Natural killer cell (primary cell): Measurements from ENCODE around the gene EPOP. TPM values are rescaled to one million over a fixed set of nuclear protein-coding genes. Genes with fewer than 3 reads are reported as not detected.
"Not testable (repeated sequence)": the region's sequence is repeated elsewhere in the genome, so short reads cannot be mapped to it uniquely, and the experiment has no call there.

Experiments used
- ATAC-seq, 3 donors: fragments of 150-1000 bp in 2 of 3; fragments of 200-7000 bp in 1 of 3; cut with Tn5 transposase; 1 replicate in 1 of 3; 2 replicates in 2 of 3; pipeline ENCODE4 v1.10.0; 2021; ENCODE audit warnings: mild to moderate bottlenecking in 2 of 3, moderate library complexity in 2 of 3
- DNase-seq, 2 donors: peaks; one replicate each; pipeline versions ENCODE4 v3.0.0 to v3.0.0-alpha.2; 2013 to 2021; ENCODE audit warnings: mixed read lengths in 1 of 2
- H3K27ac ChIP-seq: one replicate; pipeline ENCODE4 v1.5.1; 2013; ENCODE audit warnings: mild to moderate bottlenecking, low read length
- H3K27me3 ChIP-seq: one replicate; pipeline ENCODE4 v1.6.1; 2013; ENCODE audit warnings: low read length; ENCODE audit not compliant: control insufficient read depth, insufficient read depth
- H3K36me3 ChIP-seq: one replicate; pipeline ENCODE4 v1.6.1; 2013; ENCODE audit warnings: low read length; ENCODE audit not compliant: control insufficient read depth, insufficient read depth
- H3K4me1 ChIP-seq: one replicate; pipeline ENCODE4 v1.6.1; 2013; ENCODE audit warnings: low read length; ENCODE audit not compliant: control insufficient read depth, insufficient read depth
- H3K4me3 ChIP-seq: one replicate; pipeline ENCODE4 v1.5.1; 2013; ENCODE audit warnings: low read length
- H3K9me3 ChIP-seq: one replicate; pipeline ENCODE4 v1.6.1; 2013; ENCODE audit warnings: low read length; ENCODE audit not compliant: control insufficient read depth, insufficient read depth
- H3K27ac Mint-ChIP-seq, 2 donors: one replicate each; pipeline ENCODE4 v1.8.0; 2022; ENCODE audit warnings: mild to moderate bottlenecking in 2 of 2, mixed read lengths in 2 of 2, moderate library complexity in 1 of 2
- H3K27me3 Mint-ChIP-seq, 2 donors: one replicate each; pipeline ENCODE4 v1.8.0; 2022; ENCODE audit warnings: low read depth in 2 of 2, mixed read lengths in 2 of 2
- H3K36me3 Mint-ChIP-seq: one replicate; pipeline ENCODE4 v1.8.0; 2022; ENCODE audit warnings: mixed read lengths
- H3K4me1 Mint-ChIP-seq, 2 donors: one replicate each; pipeline ENCODE4 v1.8.0; 2022; ENCODE audit warnings: mixed read lengths in 2 of 2
- H3K4me3 Mint-ChIP-seq: one replicate; pipeline ENCODE4 v1.8.0; 2022; ENCODE audit warnings: mild to moderate bottlenecking, moderate library complexity, mixed read lengths
- H3K9me3 Mint-ChIP-seq, 2 donors: one replicate each; pipeline ENCODE4 v1.8.0; 2022; ENCODE audit warnings: mixed read lengths in 2 of 2
- CTCF ChIP-seq: fragments of 200-600 bp; IDR thresholded peaks from one replicate; pipeline ENCODE4 v1.8.0; 2022; ENCODE audit warnings: antibody characterized with exemption
- WGBS: methylation state at CpG from one replicate; pipeline ENCODE4 v1.1.7; 2013; ENCODE audit warnings: missing lambda C conversion rate; ENCODE audit not compliant: insufficient coverage; 5-methylcytosine and 5-hydroxymethylcytosine counted together
- intact Hi-C: fragments of 100-400 bp; cut with micrococcal nuclease; formaldehyde crosslinking; loops from one replicate; pipeline ENCODE4 v1.14.2; 2022
- total RNA-seq, 4 donors: library from RNA; stranded (reverse); fragments of 120-200 nt in 1 of 4; gene quantifications; one replicate each; pipeline versions ENCODE4 v1.2.3 to v1.2.4, GENCODE V29; 2013 to 2022

EPOP gene
- total RNA-seq, 3 donors from 2014 or later (not counting 1 experiment from before 2014, with no cell fraction given) = 0.66 to 1.9 (median 1.1) TPM

- H3K36me3 Mint-ChIP-seq = no peaks in the 10 kb centered on the region
- H3K27me3 Mint-ChIP-seq = peaks cover 21 to 34% of the 10 kb centered on the region in 2 donors
- Histone ChIP-seq H3K36me3 (no peaks in the 10 kb centered on the region), H3K4me1 (no peaks in the 10 kb centered on the region), H3K4me3 (no peak overlapping the region), H3K27me3 (no peaks in the 10 kb centered on the region), H3K9me3 (no peaks in the 10 kb centered on the region), H3K27ac (no peak overlapping the region)
- no peak for TF ChIP-seq CTCF
- no peaks in the 10 kb centered on the region for H3K4me1 Mint-ChIP-seq
- DNase-seq (no peak), ATAC-seq (no peak)
- H3K27ac Mint-ChIP-seq = no peak overlapping the region
- H3K4me3 Mint-ChIP-seq = no peak overlapping the region
- no peaks in the 10 kb centered on the region for H3K9me3 Mint-ChIP-seq
- intact Hi-C loops = no loop called here
These were observed 49.3 kb downstream of the EPOP start for GRCh38 chr17:38625482-38625881.

GRCh38 chr17:38624782-38625355 is 49.9 kb downstream of the EPOP start:
- H3K4me1 Mint-ChIP-seq, H3K27ac Mint-ChIP-seq, H3K4me1 ChIP-seq, H3K4me3 Mint-ChIP-seq, H3K36me3 Mint-ChIP-seq, H3K4me3 ChIP-seq, H3K27me3 ChIP-seq, ATAC-seq, H3K9me3 Mint-ChIP-seq, H3K36me3 ChIP-seq, H3K9me3 ChIP-seq, intact Hi-C loops, H3K27ac ChIP-seq: not testable (repeated sequence)
- peaks cover 21 to 35% of the 10 kb centered on the region in 2 donors for H3K27me3 Mint-ChIP-seq
- DNase-seq = peak in 1 of 2 donors; percentile 41
- 68% methylated on average over 14 of the region's 14 CpGs for WGBS

Other genes with a start within 250 kb of the EPOP start
- 1 to 10 TPM in 2 of 3 donors, under 1 TPM in 1; 0.19 to 1.8 (median 1.7) TPM for gene ARHGAP23, start 246.5 kb downstream of the EPOP start, total RNA-seq
- gene SRCIN1, start 69.0 kb downstream of the EPOP start, total RNA-seq = under 1 TPM in 2 of 3 donors, not detected in 1; 0.28 to 0.50 TPM
- gene MLLT6, start 30.3 kb upstream of the EPOP start, total RNA-seq = 100 to 1,000 TPM; 478 to 578 (median 485) TPM
- 10 to 100 TPM; 32.6 to 37.4 (median 33.9) TPM for gene CISD3, start 55.4 kb upstream of the EPOP start, total RNA-seq
- gene PCGF2, start 73.4 kb upstream of the EPOP start, total RNA-seq = under 1 TPM in 1 of 3 donors, not detected in 2; 0.12 TPM
- 100 to 1,000 TPM; 102 to 129 (median 118) TPM for gene PSMB3, start 77.8 kb upstream of the EPOP start, total RNA-seq
- gene PIP4K2B, start 124.6 kb upstream of the EPOP start, total RNA-seq = 10 to 100 TPM; 26.8 to 36.8 (median 36.3) TPM
- 10 to 100 TPM; 63.8 to 79.4 (median 74.4) TPM for gene CWC25, start 150.4 kb upstream of the EPOP start, total RNA-seq
- 100 to 1,000 TPM; 752 to 934 (median 923) TPM for gene RPL23, start 178.8 kb upstream of the EPOP start, total RNA-seq
- 100 to 1,000 TPM; 293 to 363 (median 340) TPM for gene LASP1, start 195.1 kb upstream of the EPOP start, total RNA-seq